Activated gamma-delta T cell treated with anti-CD3 and anti-CD28 coated beads, Interleukin-2, amount 50 U/mL, for 16 hours (primary cell): ENCODE measurements around the gene B3GNT3.

Source experiments
- DNase-seq: peaks from one replicate; pipeline ENCODE4 v3.0.0-alpha.2; 2020; ENCODE audit warnings: low read depth

The B3GNT3 gene

GRCh38 chr19:17834350-17835181 lies 39.6 kb downstream of the B3GNT3 start:
- DNase-seq, result no peak

- DNase-seq, result no peak
These were observed 40.5 kb downstream of the B3GNT3 start for GRCh38 chr19:17835182-17836006.

GRCh38 chr19:17836530-17836929 lies 41.6 kb downstream of the B3GNT3 start:
- DNase-seq, result no peak

- DNase-seq, result no peak
These were observed 43.0 kb downstream of the B3GNT3 start for GRCh38 chr19:17837972-17838371.

- no peak for DNase-seq
These were observed 45.1 kb downstream of the B3GNT3 start for GRCh38 chr19:17840019-17840418.

- DNase-seq, result no peak
These were observed 46.5 kb downstream of the B3GNT3 start for GRCh38 chr19:17841371-17841809.

- DNase-seq, result no peak
These were observed 47.1 kb downstream of the B3GNT3 start for GRCh38 chr19:17841810-17842662.

- no peak for DNase-seq
These were observed 47.8 kb downstream of the B3GNT3 start for GRCh38 chr19:17842663-17843291.

- DNase-seq, result no peak
These were observed 48.4 kb downstream of the B3GNT3 start for GRCh38 chr19:17843292-17843827.

GRCh38 chr19:17843908-17844490 lies 49.1 kb downstream of the B3GNT3 start:
- no peak for DNase-seq

GRCh38 chr19:17846146-17846545 lies 51.2 kb downstream of the B3GNT3 start:
- no peak for DNase-seq

- DNase-seq, result peak; percentile 82
These were observed 52.8 kb downstream of the B3GNT3 start, which contains the start of gene JAK3 for GRCh38 chr19:17847538-17848366. JAK3 (minus strand) TSS chr19:17847982; CDS start chr19:17844417, 3,565 bp downstream.

GRCh38 chr19:17848595-17849292 lies 53.8 kb downstream of the B3GNT3 start:
- DNase-seq, result no peak

GRCh38 chr19:17854061-17854460 lies 59.1 kb downstream of the B3GNT3 start:
- no peak for DNase-seq

- DNase-seq, result peak; percentile 91
These were observed 60.6 kb downstream of the B3GNT3 start for GRCh38 chr19:17855280-17856152.

GRCh38 chr19:17859533-17860330 lies 64.8 kb downstream of the B3GNT3 start, which contains the start of gene RPL18A:
RPL18A (plus strand) TSS chr19:17859910; CDS start chr19:17859957, 47 bp downstream.
- DNase-seq, result peak; percentile 99

- DNase-seq, result no peak
These were observed 65.5 kb downstream of the B3GNT3 start for GRCh38 chr19:17860331-17860992.
